ENCODE data around the gene CCDC93. TPM values are rescaled to one million over a fixed set of nuclear protein-coding genes. Genes with fewer than 3 reads are reported as not detected.

CCDC93 gene
- 23.6 TPM for total RNA-seq

GRCh38 chr2:118013724-118014491 lies at the start of gene CCDC93:
TSS of gene CCDC93 (minus strand) at chr2:118014070. CDS start at chr2:118013995, 75 bp downstream.
- DNase-seq, result peak; percentile 93

GRCh38 chr2:118062669-118063068 lies 48.8 kb upstream of the CCDC93 start:
- no peak for DNase-seq

GRCh38 chr2:118062048-118062447 lies 48.2 kb upstream of the CCDC93 start:
- no peak for DNase-seq

- DNase-seq, result peak; percentile 19
These were observed 47.5 kb upstream of the CCDC93 start for GRCh38 chr2:118061135-118061955.

- no peak for DNase-seq
These were observed 46.1 kb upstream of the CCDC93 start for GRCh38 chr2:118059919-118060478.

- DNase-seq, result no peak
These were observed 45.1 kb upstream of the CCDC93 start for GRCh38 chr2:118058951-118059350.

- DNase-seq, result no peak
These were observed 42.9 kb upstream of the CCDC93 start for GRCh38 chr2:118056801-118057200.

- DNase-seq, result no peak
These were observed 42.3 kb upstream of the CCDC93 start for GRCh38 chr2:118056165-118056534.

GRCh38 chr2:118055512-118056164 lies 41.8 kb upstream of the CCDC93 start:
- DNase-seq, result no peak

GRCh38 chr2:118054213-118055008 lies 40.5 kb upstream of the CCDC93 start:
- no peak for DNase-seq

GRCh38 chr2:118053681-118054080 lies 39.8 kb upstream of the CCDC93 start:
- DNase-seq, result peak; percentile 45

- no peak for DNase-seq
These were observed 38.6 kb upstream of the CCDC93 start for GRCh38 chr2:118052474-118052873.

GRCh38 chr2:118051826-118052358 lies 38.0 kb upstream of the CCDC93 start:
- no peak for DNase-seq

GRCh38 chr2:118050974-118051373 lies 37.1 kb upstream of the CCDC93 start:
- DNase-seq, result no peak

- DNase-seq, result no peak
These were observed 36.5 kb upstream of the CCDC93 start for GRCh38 chr2:118050386-118050785.

- no peak for DNase-seq
These were observed 35.9 kb upstream of the CCDC93 start for GRCh38 chr2:118049816-118050140.

- DNase-seq, result no peak
These were observed 35.4 kb upstream of the CCDC93 start for GRCh38 chr2:118049140-118049815.

GRCh38 chr2:118048401-118048800 lies 34.5 kb upstream of the CCDC93 start:
- DNase-seq, result no peak

- no peak for DNase-seq
These were observed 33.5 kb upstream of the CCDC93 start for GRCh38 chr2:118047380-118047826.

GRCh38 chr2:118046634-118047210 lies 32.9 kb upstream of the CCDC93 start:
- peak; percentile 52 for DNase-seq

GRCh38 chr2:118045286-118045685 lies 31.4 kb upstream of the CCDC93 start:
- DNase-seq, result no peak
